Measurements from ENCODE around the gene URAD. TPM values are rescaled to one million over a fixed set of nuclear protein-coding genes. Genes with fewer than 3 reads are reported as not detected.

The URAD gene
- total RNA-seq, 6 donors from 2014 or later, result 0.27 TPM; not detected in 5

DNA sequence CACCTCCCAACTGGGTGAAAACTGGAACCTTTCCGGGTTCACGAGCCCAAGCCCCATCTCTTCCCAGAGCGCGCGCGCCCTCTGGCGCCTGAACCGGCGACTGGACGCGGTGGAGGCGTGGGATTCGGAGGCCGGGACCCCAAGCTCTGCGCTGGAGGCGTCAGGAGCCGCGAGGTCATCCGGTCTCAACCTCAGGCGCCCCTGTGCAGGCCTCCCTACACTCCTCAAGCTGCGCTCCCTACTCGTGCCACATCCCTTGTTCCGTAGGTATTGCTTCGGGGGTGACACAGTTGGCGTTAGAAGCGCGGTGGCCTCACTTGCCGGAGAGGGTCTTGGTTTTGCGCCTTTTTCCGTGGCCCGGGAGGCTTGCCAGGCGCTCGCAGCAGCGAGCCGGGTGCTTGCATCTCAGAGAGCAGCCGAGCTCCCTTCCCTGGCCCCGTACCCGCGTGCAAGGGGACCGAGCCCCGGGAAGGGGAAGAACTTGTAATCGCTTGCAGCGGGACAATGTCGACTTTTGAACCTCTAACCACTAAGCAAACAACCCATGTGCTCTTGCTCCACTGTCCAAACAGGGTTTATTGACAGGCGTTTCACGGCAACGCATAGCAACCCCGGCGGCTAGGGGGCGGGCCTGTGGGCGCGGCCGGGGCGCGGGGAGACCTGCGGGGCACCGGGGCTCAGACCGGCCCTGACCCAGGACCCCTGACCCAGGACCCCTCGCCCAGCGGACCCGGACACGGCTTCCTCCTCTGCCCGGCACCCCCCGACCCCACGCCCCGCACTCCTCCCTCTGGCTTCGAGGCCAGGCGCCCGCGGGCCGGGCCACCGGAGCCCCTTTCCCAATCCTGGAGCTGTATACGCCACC is 27.9 kb downstream of the URAD start:
- Histone ChIP-seq H3K4me1 (peaks cover 13 to 22% (median 15%) of the 10 kb centered on the region in 4 donors), H3K36me3 (no peaks in the 10 kb centered on the region), H3K27me3 (peaks cover 0 to 68% (median 34%) of the 10 kb centered on the region in 4 donors), H3K9me3 (no peaks in the 10 kb centered on the region), H3K4me3 (peak overlapping the region in 3 of 4 donors; percentile 32 to 43 (median 34)), H3K27ac (no peak overlapping the region)
- ATAC-seq (ENCODE audit: low FRiP score in 2 of 2), result peak; percentile 56 to 80
- TF ChIP-seq POLR2AphosphoS5 (IDR thresholded peaks at IDR 0.05), result no peak
- TF ChIP-seq EP300 (IDR thresholded peaks at IDR 0.05), result no peak
- peak in 4 of 6 experiments; percentile 16 to 40 (median 28) for TF ChIP-seq CTCF (IDR thresholded peaks at IDR 0.05)
- TF ChIP-seq POLR2A (IDR thresholded peaks at IDR 0.05), result no peak
- WGBS, 2 donors, result 2 to 3% methylated on average over 15 to 70 of the region's 73 CpGs
- DNase-seq, result peak; percentile 64 to 93

DNA sequence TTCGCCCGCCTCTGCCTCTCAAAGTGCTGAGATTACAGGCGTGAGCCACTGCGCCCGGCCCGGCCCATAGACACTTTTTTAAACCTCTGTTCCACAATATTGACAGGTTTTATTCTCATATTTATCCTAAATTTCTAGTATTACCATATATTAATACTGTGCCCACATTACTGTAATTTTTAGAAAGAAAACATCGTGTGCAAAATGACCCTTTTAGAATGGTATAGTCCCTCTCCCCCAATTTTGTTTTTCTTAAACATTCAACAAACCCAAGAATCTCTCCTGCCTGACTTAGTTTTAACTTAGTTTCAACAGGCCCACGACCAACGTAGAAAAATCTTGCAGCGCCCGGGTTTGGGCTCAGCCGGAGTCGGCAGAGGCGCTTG is 28.5 kb downstream of the URAD start:
- no peak for ATAC-seq (ENCODE audit: low FRiP score in 2 of 2)
- WGBS, 2 donors, result 11 to 16% methylated on average over 14 of the region's 14 CpGs
- TF ChIP-seq EP300 (IDR thresholded peaks at IDR 0.05), result no peak
- no peak for TF ChIP-seq POLR2A (IDR thresholded peaks at IDR 0.05)
- TF ChIP-seq POLR2AphosphoS5 (IDR thresholded peaks at IDR 0.05), result no peak
- no peak for TF ChIP-seq CTCF (IDR thresholded peaks at IDR 0.05)
- Histone ChIP-seq H3K27me3 (peaks cover 0 to 68% (median 32%) of the 10 kb centered on the region in 4 donors), H3K36me3 (no peaks in the 10 kb centered on the region), H3K4me3 (peak overlapping the region in 2 of 4 donors; percentile 32 to 34), H3K4me1 (peaks cover 13 to 23% (median 15%) of the 10 kb centered on the region in 4 donors), H3K27ac (no peak overlapping the region), H3K9me3 (no peaks in the 10 kb centered on the region)
- DNase-seq, result no peak

DNA sequence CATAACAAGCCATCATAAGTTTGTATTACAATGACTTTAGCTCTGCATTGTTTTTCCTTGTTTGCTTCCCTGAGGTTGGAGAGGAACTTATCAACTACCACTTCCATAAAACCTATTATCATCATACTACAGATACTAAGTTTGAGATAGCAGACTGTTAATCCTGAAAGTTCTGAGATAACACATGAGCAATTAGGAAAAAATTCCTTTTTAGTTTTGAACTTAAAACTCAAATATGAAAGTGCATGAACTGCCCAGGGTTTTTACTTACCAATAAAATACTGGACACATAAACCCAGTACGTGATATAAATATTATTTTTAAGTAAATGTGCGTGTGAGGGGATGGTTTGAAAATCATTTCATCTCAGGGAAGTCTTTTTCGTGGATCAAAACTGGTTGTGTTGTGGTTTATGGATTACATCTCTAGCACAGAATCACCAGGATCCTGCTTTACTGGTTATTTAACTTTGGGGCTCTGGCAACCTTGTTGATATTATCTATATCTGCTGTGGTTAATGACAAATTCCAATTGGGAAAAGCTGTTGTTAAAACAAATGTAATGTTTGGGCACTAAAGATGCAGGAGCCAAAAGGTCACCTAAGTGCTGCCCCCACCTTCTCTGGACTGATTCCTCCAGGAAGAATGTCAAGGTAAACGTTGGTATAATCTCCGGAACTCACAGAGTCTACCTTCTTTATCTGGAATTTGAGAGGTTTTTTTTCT is 31.8 kb downstream of the URAD start:
- Histone ChIP-seq H3K36me3 (no peaks in the 10 kb centered on the region), H3K4me3 (no peak overlapping the region), H3K27ac (no peak overlapping the region), H3K9me3 (no peaks in the 10 kb centered on the region), H3K27me3 (peaks cover 2 to 69% (median 39%) of the 10 kb centered on the region in 4 donors), H3K4me1 (peaks cover 21 to 45% (median 33%) of the 10 kb centered on the region in 4 donors)
- DNase-seq (no peak), ATAC-seq (ENCODE audit: low FRiP score in 2 of 2) (no peak)
- TF ChIP-seq EP300 (IDR thresholded peaks at IDR 0.05) (no peak), CTCF (IDR thresholded peaks at IDR 0.05) (no peak), POLR2AphosphoS5 (IDR thresholded peaks at IDR 0.05) (no peak), POLR2A (IDR thresholded peaks at IDR 0.05) (no peak)
- WGBS, 2 donors, result 14 to 18% methylated on average over 5 of the region's 5 CpGs

- no peaks in the 10 kb centered on the region for H3K36me3 ChIP-seq
- no peak for DNase-seq
- no peak overlapping the region for H3K27ac ChIP-seq
- no peak overlapping the region for H3K4me3 ChIP-seq
- H3K27me3 ChIP-seq, result peaks cover 0 to 64% (median 33%) of the 10 kb centered on the region in 4 donors
- no peaks in the 10 kb centered on the region for H3K9me3 ChIP-seq
- ATAC-seq (ENCODE audit: low FRiP score in 2 of 2), result no peak
- WGBS, 2 donors, result 37 to 41% methylated on average over 11 of the region's 11 CpGs
- peaks cover 9 to 30% (median 21%) of the 10 kb centered on the region in 4 donors for H3K4me1 ChIP-seq
- TF ChIP-seq POLR2AphosphoS5 (IDR thresholded peaks at IDR 0.05), result no peak
These were observed 33.4 kb downstream of the URAD start for GRCh38 chr13:27955014-27955591.

DNA sequence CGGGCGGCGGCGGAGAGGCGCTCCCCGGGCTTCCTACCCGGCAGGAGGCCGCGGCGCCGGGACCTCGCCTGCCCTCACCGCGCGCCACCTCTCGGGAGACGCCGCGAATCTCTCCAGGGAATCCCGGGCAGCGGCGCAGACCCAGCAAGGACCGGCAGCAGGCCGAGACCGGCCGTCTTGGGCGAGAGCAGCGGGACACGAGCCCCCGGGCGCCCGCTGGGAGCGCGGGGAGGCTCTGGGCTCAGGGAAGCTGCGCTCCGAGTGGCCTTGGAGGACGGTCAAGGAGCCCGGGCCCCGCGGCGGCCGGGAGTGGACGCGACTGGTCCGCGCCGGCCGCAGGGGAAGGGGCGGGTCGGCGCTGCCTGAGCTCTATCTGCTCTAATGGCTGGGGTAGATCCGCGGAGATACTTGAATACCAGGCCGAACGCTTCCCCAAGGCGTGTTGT is 34.1 kb downstream of the URAD start:
- WGBS, 2 donors, result 7 to 10% methylated on average over 3 to 34 of the region's 56 CpGs
- peaks cover 8 to 23% (median 18%) of the 10 kb centered on the region in 4 donors for H3K4me1 ChIP-seq
- DNase-seq (peak in 1 of 2 donors; percentile 88), ATAC-seq (ENCODE audit: low FRiP score in 2 of 2) (peak; percentile 37 to 72)
- peak overlapping the region; percentile 13 to 46 (median 34) for H3K4me3 ChIP-seq
- H3K27ac ChIP-seq, result no peak overlapping the region
- no peak for TF ChIP-seq CTCF (IDR thresholded peaks at IDR 0.05)
- TF ChIP-seq EP300 (IDR thresholded peaks at IDR 0.05), result no peak
- TF ChIP-seq POLR2AphosphoS5 (IDR thresholded peaks at IDR 0.05), result no peak
- TF ChIP-seq POLR2A (IDR thresholded peaks at IDR 0.05), result no peak
- H3K27me3 ChIP-seq, result peaks cover 0 to 59% (median 29%) of the 10 kb centered on the region in 4 donors
- H3K9me3 ChIP-seq, result no peaks in the 10 kb centered on the region
- no peaks in the 10 kb centered on the region for H3K36me3 ChIP-seq

Measured in upper lobe of left lung (tissue), 6 donors.